Right ventricle myocardium inferior (tissue), 1 donor: Measurements from ENCODE around the gene CD44. TPM values are rescaled to one million over a fixed set of nuclear protein-coding genes. Genes with fewer than 3 reads are reported as not detected.
"Not testable (repeated sequence)": the region's sequence is repeated elsewhere in the genome, so short reads cannot be mapped to it uniquely, and the experiment has no call there.

Experiments used
- ATAC-seq: fragments of 200-7000 bp; cut with Tn5 transposase; one replicate; pipeline ENCODE4 v1.9.1; 2020; ENCODE audit warnings: mild to moderate bottlenecking, moderate library complexity
- DNase-seq: peaks from one replicate; pipeline ENCODE4 v3.0.0; 2021; ENCODE audit errors: missing footprints
- intact Hi-C: fragments of 100-400 bp; cut with DNase I; formaldehyde crosslinking; loops from one replicate; pipeline ENCODE4 v1.11.0; 2022
- total RNA-seq: library from RNA; stranded (reverse); fragmentation: NEBNext Ultra II Directional; extraction: Animal tissue kit (Norgen Biotek cat#: 25700); gene quantifications from one replicate; pipeline ENCODE4 v1.2.1, GENCODE V29; 2021
- donor health status: DM: no; HTN: yes; CAD: no; lungs with severe emphysema.

CD44 gene
- total RNA-seq, 1 donor from 2014 or later: 19.9 TPM

DNA sequence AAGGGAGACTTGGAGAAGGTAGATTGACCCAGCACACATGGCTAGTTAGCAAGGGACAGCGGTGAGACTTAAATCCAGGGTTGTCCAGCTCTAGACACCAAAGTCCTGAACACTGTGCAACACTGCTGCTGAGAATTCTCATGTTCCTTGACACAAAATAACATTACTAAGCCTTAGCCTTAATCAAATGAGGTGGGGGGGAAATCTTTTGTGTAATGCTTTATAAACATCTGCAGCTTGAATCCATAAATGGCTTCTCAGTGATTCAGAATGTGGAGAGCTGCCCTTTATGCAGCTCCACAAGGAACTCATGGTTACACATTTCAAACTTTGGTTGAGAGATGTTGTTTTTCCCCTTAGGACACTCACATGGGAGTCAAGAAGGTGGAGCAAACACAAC is 80.0 kb downstream of the CD44 start:
- no peak for DNase-seq
- no peak for ATAC-seq
- intact Hi-C loops: no loop called here

DNA sequence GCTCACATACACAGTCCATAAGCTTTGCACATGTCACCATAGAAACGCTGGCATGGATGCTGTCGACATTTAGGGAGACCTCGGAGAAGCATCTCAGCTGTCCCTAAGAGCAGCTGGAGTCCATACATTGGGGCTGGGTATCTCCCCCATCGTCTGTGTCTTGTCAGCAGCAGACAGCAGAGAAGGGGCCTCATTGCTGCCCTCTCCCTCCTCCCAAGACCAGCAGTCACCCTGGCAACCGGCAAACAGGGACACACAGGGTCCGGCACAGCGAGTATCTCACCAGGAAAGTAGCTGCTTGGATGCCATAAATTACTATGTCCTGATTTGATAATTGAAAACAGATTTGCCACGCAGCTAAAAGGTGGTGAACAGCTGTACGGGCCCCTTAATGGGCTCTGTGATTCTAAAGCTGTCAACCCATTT is 84.4 kb downstream of the CD44 start:
- ATAC-seq (peak; percentile 34), DNase-seq (no peak)
- intact Hi-C loops: no loop called here

DNA sequence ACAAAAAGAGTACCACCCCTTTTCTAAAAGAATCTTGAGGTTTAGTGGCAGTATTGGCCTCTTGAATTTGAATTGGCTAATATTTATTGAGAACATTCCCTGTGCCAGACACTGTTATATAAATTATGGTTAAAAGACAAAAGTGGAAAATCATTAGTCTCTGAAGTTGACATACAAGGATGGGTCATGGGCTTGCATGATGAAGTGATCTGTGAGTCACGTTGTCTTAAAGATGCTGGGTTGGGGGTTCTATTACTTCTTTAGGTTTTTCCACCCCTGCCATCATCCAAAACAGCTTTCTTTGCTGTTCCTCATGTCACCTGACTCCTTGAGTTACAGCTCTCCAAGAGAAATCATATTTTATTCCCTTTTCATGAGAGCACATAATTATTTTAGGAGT is 85.0 kb downstream of the CD44 start:
- intact Hi-C loops: no loop called here
- DNase-seq: no peak
- ATAC-seq: no peak

DNA sequence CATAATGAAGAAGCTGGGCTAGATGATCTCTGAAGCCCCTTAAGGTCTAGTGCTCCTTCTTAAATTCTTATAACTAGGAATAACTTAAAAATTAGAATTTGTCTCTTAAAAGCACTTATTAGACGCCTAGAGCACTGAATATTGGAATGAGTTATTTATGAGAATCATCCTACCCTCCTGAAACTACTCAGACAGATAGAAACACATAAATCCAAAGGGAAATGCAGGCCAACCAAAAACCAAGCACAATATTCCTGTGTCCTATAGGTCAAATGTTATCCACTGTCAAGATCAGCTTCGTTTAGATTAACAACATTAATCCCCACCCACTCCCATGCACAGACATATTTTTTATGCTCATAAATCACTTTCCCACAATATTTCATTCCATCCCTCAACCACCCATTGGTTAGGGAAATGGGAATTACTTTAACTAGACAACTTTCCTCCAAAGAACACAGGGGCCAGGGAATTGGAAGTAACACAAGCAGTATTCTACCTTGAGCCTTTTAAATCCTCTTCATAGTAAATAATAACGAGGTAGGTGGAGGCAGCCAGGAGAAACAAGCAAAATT is 87.1 kb downstream of the CD44 start:
- DNase-seq (no peak), ATAC-seq (no peak)
- intact Hi-C loops: no loop called here

DNA sequence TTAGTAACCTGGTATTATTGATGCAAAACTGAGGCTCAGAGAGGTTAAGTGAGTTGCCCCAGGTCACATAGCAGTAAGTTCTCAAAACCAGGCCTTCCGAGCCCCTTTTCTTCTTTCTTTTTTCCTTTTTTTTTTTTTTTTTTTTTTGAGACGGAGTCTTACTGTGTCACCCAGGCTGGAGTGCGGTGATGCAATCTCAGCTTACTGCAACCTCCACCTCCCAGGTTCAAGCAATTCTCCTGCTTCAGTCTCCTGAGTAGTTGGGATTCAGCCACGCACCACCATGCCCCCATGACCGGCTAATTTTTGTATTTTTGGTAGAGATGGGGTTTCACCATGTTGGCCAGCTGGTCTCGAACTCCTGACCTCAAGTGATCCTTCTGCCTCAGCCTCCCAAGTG is 87.8 kb downstream of the CD44 start:
- intact Hi-C loops, DNase-seq, ATAC-seq: not testable (repeated sequence)

DNA sequence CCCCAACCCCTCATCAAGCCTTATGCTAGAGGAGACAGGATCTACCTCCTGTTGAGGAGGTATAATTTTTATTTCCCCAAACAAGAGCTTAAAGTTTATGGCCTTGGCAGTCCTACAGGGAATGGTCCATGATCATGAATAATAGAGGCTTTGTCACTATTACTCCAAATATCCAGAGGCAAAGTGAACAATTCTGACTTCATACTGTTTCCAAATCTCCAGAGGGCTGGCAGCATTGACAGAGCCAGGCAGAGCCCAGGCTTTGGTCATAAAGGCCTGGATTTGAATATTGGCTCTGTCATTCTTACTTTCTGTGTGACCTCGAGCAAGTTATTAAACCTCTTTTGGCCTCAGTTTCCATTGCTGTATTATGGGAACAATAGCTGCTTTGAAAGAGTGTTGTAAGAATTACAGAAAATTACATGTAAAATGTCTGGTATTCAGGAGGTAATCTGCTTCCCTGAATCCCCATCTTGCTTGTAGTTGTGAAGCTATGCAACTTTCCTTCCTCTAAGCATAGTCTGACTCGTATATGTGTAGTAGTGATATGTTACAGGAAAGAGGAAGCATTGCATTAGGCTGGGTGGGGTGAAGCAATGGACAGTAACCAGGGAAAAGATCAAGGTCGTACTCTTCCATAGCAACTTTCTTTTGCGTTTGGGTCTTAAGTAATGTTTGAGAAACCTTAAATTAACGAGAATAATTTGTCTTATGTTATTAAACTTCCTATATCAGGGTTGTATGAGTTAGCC is 88.8 kb downstream of the CD44 start:
- no peak for DNase-seq
- peak; percentile 70 for ATAC-seq
- intact Hi-C loops: no loop called here

DNA sequence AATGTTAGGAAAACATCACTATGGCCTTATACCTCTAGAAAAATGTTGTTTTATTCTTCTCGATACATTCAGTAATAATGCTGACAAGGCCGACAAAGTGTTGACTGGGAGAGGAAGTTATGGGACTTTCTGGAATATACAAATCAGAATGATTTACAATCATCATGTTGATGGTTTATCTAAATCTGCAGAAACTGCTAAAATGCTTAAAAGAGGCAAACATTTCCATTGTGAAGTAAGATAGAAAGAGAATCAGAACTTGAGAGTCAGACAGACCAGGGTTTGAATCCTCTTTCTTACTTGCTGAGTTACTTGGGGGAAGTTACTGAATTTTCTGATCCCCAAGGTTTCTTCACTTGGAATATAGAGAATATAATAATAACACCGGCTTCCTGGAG is 89.4 kb downstream of the CD44 start:
- no peak for DNase-seq
- intact Hi-C loops: no loop called here
- ATAC-seq: no peak

DNA sequence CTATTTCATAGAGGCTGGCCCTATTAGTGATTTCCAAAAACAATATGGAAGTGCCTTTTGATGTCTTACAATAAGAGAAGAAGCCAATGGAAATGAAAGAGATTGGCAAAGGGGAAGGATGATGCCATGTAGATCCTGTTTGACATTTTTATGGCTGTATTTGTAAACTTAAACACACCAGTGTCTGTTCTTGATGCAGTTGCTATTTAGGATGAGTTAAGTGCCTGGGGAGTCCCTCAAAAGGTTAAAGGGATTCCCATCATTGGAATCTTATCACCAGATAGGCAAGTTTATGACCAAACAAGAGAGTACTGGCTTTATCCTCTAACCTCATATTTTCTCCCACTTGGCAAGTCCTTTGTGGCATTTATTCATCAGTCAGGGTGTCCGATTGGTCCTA is 91.4 kb downstream of the CD44 start:
- DNase-seq (no peak), ATAC-seq (no peak)
- intact Hi-C loops: loop anchor here (10.0 kb wide), 1 partner anchor 146 kb away; no protein-coding TSS in a partner anchor

DNA sequence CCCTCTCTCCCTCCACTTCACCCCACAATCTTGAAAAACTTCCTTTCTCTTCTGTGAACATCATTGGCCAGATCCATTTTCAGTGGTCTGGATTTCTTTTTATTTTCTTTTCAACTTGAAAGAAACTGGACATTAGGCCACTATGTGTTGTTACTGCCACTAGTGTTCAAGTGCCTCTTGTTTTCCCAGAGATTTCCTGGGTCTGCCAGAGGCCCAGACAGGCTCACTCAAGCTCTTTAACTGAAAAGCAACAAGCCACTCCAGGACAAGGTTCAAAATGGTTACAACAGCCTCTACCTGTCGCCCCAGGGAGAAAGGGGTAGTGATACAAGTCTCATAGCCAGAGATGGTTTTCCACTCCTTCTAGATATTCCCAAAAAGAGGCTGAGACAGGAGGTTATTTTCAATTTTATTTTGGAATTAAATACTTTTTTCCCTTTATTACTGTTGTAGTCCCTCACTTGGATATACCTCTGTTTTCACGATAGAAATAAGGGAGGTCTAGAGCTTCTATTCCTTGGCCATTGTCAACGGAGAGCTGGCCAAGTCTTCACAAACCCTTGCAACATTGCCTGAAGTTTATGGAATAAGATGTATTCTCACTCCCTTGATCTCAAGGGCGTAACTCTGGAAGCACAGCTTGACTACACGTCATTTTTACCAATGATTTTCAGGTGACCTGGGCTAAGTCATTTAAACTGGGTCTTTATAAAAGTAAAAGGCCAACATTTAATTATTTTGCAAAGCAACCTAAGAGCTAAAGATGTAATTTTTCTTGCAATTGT is 92.3 kb downstream of the CD44 start:
- ATAC-seq (no peak), DNase-seq (no peak)
- intact Hi-C loops: loop anchor here (10.0 kb wide), 1 partner anchor 146 kb away; no protein-coding TSS in a partner anchor

DNA sequence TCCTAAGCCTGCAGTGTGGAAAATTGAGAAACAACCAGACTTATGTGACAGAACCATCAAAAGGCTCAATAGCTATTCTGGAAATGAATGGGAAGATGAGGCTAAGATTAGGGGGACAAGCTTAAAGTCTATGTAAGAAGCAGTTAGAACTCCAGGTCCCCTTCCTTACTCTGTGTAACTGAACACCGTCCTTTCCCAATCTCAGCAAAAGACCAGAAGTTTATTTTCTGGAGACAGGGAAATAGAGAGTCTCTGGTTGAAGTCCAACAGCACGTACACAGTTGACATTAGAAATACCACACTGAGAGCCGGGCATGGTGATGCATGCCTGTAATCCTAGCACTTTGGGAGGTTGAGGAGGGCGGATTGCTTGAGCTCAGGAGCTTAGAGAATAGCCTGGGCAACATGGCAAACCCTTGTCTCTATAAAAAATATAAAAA is 93.9 kb downstream of the CD44 start:
- no peak for DNase-seq
- no peak for ATAC-seq
- intact Hi-C loops: loop anchor here (10.0 kb wide), 1 partner anchor 148 kb away; no protein-coding TSS in a partner anchor

DNA sequence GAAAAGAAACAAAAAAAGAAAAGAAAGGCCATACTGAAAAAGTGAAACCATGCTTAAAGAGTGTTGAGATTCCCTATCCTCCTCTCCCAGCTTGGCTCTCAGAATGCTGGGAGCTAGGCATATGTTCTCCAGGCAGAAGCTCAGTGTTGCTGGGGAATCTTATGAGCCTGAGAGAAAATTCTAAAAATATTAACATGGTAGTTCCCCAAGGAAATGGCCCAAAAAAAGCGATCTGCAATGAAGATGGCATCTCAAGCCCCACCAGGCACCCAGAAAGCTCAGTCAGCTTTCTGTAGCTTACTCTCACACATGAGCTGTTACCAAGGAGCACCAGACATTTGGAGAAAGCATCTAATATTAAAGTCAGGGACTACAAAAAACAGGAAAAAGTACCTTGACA is 94.5 kb downstream of the CD44 start:
- no peak for ATAC-seq
- no peak for DNase-seq
- intact Hi-C loops: loop anchor here (10.0 kb wide), 1 partner anchor 149 kb away; no protein-coding TSS in a partner anchor

DNA sequence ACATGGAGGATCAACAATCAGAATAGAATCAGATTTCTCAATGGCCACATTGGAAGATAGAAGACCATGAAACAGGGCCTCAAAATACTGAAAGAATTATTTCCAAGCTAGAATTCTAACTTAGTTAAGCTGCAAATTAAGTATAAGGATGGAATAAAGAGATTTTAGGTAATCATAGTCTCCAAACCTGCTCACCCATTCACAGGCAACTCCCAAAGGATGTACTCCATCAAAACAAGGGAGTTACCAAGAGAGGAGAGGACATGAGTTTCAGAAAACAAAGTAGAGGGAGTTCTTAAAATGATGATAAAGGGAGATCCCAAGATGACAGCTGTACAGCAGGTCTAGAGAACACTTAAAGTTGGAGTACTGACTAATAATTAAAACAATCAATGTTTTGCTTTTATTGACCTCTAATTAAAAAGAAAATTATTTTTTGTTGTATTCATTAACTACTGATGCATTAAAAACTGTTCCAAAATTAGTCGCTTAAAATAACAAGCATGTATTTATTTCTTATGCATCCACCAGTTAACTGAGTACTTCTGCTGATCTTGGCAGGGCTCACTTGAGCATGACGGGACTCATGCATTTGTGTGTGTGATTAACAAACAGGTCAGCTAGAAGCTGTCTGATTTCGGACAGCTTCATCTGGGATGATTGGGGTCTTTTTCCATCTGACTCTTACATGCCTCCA is 95.6 kb downstream of the CD44 start:
- intact Hi-C loops: loop anchor here (5.0 to 10.0 kb wide), 2 partner anchors 150 to 158 kb away; no protein-coding TSS in a partner anchor
- ATAC-seq (no peak), DNase-seq (no peak)

DNA sequence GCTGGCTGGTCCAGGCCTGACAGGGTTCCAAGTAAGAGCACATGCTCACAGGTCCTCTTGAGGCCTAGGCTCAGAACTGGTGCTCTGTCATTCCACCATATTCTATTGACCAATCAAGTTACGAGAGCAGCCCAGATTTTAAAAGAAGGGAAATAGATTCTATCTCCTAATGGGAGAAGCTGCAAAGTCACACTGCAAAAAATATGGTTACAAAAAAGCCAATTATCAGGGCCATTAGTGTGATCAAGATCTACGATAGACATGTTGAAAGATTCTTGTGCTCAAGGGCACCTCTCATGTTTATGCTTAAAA is 96.1 kb downstream of the CD44 start:
- no peak for ATAC-seq
- intact Hi-C loops: loop anchor here (5.0 to 10.0 kb wide), 2 partner anchors 150 to 157 kb away; no protein-coding TSS in a partner anchor
- no peak for DNase-seq

DNA sequence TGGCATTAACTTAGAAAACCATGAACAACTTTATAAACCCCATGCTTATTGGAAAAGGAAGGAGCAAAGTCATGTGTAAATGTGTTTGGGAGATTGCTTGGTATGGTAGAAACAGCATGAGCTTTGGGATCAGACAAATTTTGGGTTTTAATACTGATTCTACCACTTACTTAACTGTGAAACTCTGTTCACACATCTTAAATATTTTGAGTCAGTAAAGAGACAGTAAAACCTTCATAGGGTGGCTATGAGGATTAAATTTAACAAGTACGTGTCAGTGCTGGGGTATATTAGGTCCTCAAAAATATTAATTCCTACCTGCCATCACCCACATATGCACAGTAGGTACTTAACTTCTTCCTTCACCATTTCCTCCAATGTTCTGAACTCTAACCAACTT is 96.5 kb downstream of the CD44 start:
- ATAC-seq: no peak
- no peak for DNase-seq
- intact Hi-C loops: loop anchor here (5.0 to 10.0 kb wide), 2 partner anchors 151 to 157 kb away; no protein-coding TSS in a partner anchor

DNA sequence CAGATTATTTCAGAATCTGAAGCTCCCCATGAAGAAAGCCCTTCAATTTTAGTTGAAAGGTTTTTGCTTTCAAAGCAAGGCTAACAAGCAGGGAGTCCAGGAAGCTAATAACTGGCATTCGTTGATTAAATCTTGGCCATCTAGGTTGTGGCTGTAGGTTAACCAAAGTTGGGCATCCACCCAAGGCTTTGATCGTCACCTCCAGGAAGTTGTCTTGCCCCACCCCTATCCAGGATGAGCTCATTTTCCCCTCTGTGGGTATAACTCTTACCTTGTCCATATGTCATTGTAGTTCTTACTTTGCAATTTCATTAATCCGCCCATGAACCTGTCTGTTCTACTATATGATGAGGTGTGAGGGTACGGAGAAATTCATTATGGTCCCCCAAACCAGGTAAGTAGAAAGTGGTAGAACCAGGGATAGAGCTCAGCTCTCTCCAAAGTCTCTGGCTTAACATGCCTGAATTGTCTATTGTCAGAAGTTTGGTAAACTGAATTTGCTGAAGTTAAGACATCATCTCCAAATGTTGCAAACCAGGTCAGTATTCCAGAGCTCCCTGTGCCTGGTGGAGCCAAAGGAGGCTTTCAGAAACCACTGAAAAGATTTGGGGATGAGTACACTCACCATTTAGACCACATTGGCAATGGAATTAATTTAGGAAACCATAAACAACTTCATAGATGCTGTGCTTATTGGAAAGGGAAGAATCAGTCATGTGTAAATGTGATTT is 97.1 kb downstream of the CD44 start:
- no peak for DNase-seq
- intact Hi-C loops: loop anchor here (5.0 to 10.0 kb wide), 2 partner anchors 151 to 156 kb away; no protein-coding TSS in a partner anchor
- no peak for ATAC-seq

DNA sequence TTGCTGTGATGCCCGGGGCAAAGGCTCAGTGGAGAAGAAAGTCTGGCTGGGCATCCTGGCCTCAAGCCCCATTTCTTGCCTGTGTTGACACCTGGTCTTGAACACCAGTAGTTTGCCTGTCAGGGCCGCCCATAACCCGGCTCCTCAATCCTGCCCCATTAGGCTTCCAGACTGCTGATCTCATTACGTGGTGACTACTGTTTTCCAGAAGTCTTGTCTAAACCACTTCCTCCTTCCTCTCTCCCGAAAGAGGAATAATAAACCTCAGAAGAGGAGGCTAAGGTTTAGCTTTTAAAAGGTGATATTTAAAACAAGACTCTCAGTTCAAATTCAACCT is 97.7 kb downstream of the CD44 start:
- ATAC-seq (no peak), DNase-seq (no peak)
- intact Hi-C loops: loop anchor here (5.0 to 10.0 kb wide), 2 partner anchors 152 to 156 kb away; no protein-coding TSS in a partner anchor

DNA sequence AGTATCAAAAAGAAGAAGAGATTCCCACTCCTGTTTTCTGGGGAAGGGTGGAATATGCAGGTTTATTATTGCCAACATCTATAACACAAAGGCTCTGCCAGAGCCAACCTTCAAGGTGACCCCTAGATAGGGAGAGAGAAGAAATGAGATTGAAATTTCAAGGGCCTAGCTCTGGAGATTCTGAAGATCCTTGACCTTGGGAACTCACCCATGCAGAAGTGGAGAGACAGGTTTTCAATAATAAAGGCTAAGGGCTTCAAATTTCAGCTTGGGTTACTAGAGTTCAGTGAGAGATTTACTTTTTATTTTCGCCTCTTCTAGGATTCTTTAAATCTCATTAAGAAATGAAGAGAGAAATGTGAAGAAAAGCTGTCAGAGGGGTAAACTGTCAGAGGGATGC is 98.4 kb downstream of the CD44 start:
- intact Hi-C loops: loop anchor here (5.0 to 10.0 kb wide), 2 partner anchors 153 to 155 kb away; no protein-coding TSS in a partner anchor
- DNase-seq: no peak
- ATAC-seq: no peak
